Measurements from ENCODE around the gene FOXK1.
"Not testable (repeated sequence)": the region's sequence is repeated elsewhere in the genome, so short reads cannot be mapped to it uniquely, and the experiment has no call there.

The FOXK1 gene

GRCh38 chr7:4800487-4800886 is 118.4 kb downstream of the FOXK1 start:
- DNase-seq (ENCODE audit: low read depth): no peak
- TF ChIP-seq POLR2A (IDR thresholded peaks at IDR 0.05; ENCODE audit: extremely low read depth, insufficient read length) (no peak), MYC (IDR thresholded peaks at IDR 0.05; ENCODE audit: low read depth, low read length) (no peak), CTCF (IDR thresholded peaks at IDR 0.05; ENCODE audit: low read depth, low read length) (no peak), MAX (IDR thresholded peaks at IDR 0.05; ENCODE audit: low read depth, low read length) (no peak)
- no peak overlapping the region for H3K4me3 ChIP-seq (ENCODE audit: low read depth, low read length)

- TF ChIP-seq CTCF (IDR thresholded peaks at IDR 0.05; ENCODE audit: low read depth, low read length): no peak
- TF ChIP-seq POLR2A (IDR thresholded peaks at IDR 0.05; ENCODE audit: extremely low read depth, insufficient read length): no peak
- no peak for TF ChIP-seq MAX (IDR thresholded peaks at IDR 0.05; ENCODE audit: low read depth, low read length)
- no peak for TF ChIP-seq MYC (IDR thresholded peaks at IDR 0.05; ENCODE audit: low read depth, low read length)
- H3K4me3 ChIP-seq (ENCODE audit: low read depth, low read length): no peak overlapping the region
- DNase-seq (ENCODE audit: low read depth): no peak
Measured at GRCh38 chr7:4800926-4801838, 119.1 kb downstream of the FOXK1 start.

- H3K4me3 ChIP-seq (ENCODE audit: low read depth, low read length): no peak overlapping the region
- DNase-seq (ENCODE audit: low read depth): no peak
- TF ChIP-seq MAX (IDR thresholded peaks at IDR 0.05; ENCODE audit: low read depth, low read length) (no peak), CTCF (IDR thresholded peaks at IDR 0.05; ENCODE audit: low read depth, low read length) (no peak), POLR2A (IDR thresholded peaks at IDR 0.05; ENCODE audit: extremely low read depth, insufficient read length) (no peak), MYC (IDR thresholded peaks at IDR 0.05; ENCODE audit: low read depth, low read length) (no peak)
Measured at GRCh38 chr7:4801839-4802231, 119.7 kb downstream of the FOXK1 start.

- not testable (repeated sequence) for H3K4me3 ChIP-seq (ENCODE audit: low read depth, low read length); DNase-seq (ENCODE audit: low read depth)
Measured at GRCh38 chr7:4802577-4802976, 120.5 kb downstream of the FOXK1 start.

GRCh38 chr7:4803397-4804241 is 121.5 kb downstream of the FOXK1 start:
- no peak for DNase-seq (ENCODE audit: low read depth)
- no peak for TF ChIP-seq POLR2A (IDR thresholded peaks at IDR 0.05; ENCODE audit: extremely low read depth, insufficient read length)
- no peak for TF ChIP-seq MAX (IDR thresholded peaks at IDR 0.05; ENCODE audit: low read depth, low read length)
- no peak for TF ChIP-seq CTCF (IDR thresholded peaks at IDR 0.05; ENCODE audit: low read depth, low read length)
- no peak for TF ChIP-seq MYC (IDR thresholded peaks at IDR 0.05; ENCODE audit: low read depth, low read length)
- no peak overlapping the region for H3K4me3 ChIP-seq (ENCODE audit: low read depth, low read length)
